Measurements from ENCODE around the gene ARHGEF16. TPM values are rescaled to one million over a fixed set of nuclear protein-coding genes. Genes with fewer than 3 reads are reported as not detected.

ARHGEF16 gene
- polyA plus RNA-seq, 1 donor from 2014 or later: not detected

DNA sequence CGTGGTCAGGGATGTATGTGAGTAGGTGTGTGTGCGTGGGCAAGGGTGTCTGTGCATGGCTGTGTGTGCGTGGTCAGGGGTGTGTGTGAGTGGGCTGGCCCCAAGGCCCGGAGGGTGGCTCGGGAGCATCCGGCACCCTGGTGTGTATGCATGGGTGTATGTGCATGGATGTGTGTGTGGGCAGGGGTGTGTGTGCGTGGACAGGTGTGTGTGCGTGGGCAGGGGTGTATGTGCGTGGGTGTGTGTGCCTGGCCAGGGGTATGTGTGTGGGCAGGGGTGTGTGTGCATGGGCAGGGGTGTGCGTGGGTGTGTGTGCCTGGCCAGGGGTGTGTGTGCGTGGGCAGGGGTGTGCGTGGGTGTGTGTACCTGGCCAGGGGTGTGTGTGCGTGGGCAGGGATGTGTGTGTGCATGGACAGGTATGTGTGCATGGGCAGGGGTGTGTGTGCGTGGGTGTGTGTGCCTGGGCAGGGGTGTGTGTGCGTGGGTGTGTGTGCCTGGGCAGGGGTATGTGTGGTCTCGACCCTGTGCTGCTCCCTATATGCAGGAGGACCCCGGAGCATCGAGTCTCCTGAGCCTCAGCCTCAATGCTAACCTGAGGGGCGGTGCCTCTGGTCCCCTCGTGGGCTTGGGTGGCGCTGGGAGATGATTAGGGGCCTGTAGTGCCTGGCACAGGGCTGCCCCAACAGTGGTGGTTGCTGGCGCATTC, 16.3 kb downstream of the ARHGEF16 start:
- Mint-ChIP-seq H3K27ac (no peak overlapping the region), H3K4me1 (peaks cover 0 to 5% (median 4%) of the 10 kb centered on the region in 3 donors), H3K9me3 (no peaks in the 10 kb centered on the region), H3K4me3 (no peak overlapping the region), H3K27me3 (peaks cover 2% of the 10 kb centered on the region), H3K36me3 (no peaks in the 10 kb centered on the region)

DNA sequence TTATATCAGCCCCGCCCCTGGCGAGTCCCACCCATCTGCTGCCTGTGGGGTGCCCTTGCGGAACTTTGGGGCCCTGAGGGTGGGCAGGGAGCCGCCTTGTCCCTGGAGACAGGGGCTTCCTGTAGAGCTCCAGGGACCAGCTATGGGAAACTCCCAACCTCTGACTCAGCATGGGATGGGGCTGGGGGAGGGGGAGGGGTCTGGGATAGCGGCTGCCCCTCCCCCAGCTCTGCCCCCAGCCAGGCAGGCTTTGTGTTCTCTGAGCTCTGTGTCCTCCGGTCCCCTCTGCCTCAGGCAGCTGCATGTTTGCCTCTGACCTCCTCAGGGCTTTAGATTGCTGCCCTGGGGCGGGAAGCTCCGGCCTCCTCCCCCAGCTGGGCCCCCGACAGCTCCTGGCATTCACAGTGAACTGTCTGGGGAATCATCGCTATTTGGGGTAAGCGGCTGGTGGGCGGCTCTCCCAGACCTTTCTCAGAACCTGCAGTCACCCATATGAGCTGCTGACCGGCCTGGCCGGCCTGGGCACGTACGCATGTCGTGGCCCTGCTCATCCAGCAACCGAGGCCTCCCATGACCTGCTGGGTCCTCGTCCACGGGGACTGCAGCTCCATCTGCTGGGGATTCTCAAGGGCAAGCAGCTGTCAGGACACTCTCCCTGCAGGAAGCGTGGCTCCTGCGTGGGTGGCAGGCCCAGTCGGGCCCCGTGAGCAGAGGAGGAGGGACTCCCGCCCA, 17.1 kb downstream of the ARHGEF16 start:
- peaks cover 2% of the 10 kb centered on the region for H3K27me3 Mint-ChIP-seq
- H3K4me3 Mint-ChIP-seq: no peak overlapping the region
- H3K27ac Mint-ChIP-seq: no peak overlapping the region
- peaks cover 0 to 4% (median 1%) of the 10 kb centered on the region in 3 donors for H3K4me1 Mint-ChIP-seq
- H3K9me3 Mint-ChIP-seq: no peaks in the 10 kb centered on the region
- H3K36me3 Mint-ChIP-seq: no peaks in the 10 kb centered on the region

DNA sequence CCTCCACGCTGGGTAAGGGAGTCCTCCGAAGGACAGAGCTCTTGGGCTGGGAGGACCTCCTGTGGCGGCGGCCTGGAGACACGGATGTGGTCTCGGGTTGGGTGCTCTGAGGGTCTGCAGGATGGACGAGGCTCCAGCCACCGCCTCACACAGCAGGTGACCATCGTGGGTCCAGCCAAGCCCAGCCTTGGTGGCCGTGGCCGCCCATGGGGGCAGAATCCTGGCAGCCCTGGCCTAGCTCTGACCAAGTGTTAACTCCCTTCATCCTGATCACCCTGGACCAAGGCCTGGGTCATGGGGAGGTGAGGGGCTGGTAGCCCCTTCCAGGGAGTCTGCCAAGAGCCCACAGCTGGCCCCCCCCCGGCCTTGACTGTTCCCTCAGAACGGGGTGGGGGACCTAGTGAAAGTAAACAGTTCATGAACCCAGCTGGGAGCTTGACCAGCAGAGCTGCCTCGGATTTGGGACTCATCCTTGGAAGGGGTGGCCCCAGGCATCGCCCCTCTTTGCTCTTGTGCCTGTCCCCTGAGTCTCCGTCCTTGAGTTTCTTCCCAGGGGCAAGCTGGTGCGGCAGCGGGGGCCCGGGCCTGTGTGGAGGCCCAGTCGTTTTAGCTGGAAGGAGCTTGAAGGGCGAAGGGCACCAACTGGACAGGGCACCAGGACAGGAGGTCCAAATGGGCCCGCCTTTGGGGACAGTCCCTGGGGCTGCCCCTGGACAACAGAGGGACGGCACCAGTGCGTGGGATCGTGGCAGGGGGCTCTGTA, 17.8 kb downstream of the ARHGEF16 start:
- Mint-ChIP-seq H3K4me1 (peaks cover 0 to 4% (median 1%) of the 10 kb centered on the region in 3 donors), H3K9me3 (no peaks in the 10 kb centered on the region), H3K27me3 (no peaks in the 10 kb centered on the region), H3K27ac (no peak overlapping the region), H3K36me3 (no peaks in the 10 kb centered on the region), H3K4me3 (no peak overlapping the region)

DNA sequence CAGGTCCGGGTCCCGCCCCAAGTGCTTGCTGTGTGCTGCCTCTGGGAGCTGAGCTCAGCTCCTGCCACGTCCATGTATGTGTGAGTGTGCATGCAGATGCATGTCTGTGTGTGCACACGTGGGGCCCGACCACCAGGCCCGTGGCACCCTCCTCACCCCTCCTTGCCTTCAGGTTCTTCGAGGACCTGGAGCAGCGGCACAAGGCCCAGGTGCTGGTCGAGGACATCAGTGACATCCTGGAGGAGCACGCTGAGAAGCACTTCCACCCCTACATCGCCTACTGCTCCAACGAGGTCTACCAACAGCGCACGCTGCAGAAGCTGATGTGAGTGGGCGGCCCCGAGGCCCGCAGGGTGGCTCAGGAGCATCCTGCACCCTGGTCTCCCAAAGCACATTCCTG, 18.4 kb downstream of the ARHGEF16 start:
- no peaks in the 10 kb centered on the region for H3K27me3 Mint-ChIP-seq

DNA sequence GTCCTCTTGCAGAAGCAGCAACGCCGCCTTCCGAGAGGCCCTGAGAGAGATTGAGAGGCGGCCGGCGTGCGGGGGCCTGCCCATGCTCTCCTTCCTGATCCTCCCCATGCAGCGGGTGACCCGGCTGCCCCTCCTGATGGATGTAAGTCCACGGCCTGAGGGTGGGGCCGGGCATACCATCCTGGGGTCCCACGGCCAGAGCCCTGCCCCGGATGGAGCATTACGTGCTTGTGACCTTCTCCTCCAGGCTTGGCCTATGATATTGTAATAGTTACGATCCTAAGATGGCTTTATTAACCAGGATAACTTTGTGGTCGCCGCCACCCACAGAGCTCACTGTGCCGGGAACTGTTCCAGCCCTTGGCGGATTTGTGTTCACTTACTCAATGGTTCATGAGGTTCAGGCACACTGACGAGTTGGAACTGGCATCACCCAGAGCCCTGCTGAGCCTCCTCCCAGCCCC, 18.9 kb downstream of the ARHGEF16 start:
- H3K4me3 Mint-ChIP-seq: no peak overlapping the region
- no peaks in the 10 kb centered on the region for H3K36me3 Mint-ChIP-seq
- H3K4me1 Mint-ChIP-seq: peaks cover 0 to 4% (median 1%) of the 10 kb centered on the region in 3 donors
- no peaks in the 10 kb centered on the region for H3K27me3 Mint-ChIP-seq
- no peaks in the 10 kb centered on the region for H3K9me3 Mint-ChIP-seq
- H3K27ac Mint-ChIP-seq: no peak overlapping the region

More for the DNA sequence above, 18.4 kb downstream of the ARHGEF16 start:
- Mint-ChIP-seq H3K4me3 (no peak overlapping the region), H3K4me1 (peaks cover 0 to 4% (median 1%) of the 10 kb centered on the region in 3 donors), H3K36me3 (no peaks in the 10 kb centered on the region), H3K27ac (no peak overlapping the region), H3K9me3 (no peaks in the 10 kb centered on the region)

DNA sequence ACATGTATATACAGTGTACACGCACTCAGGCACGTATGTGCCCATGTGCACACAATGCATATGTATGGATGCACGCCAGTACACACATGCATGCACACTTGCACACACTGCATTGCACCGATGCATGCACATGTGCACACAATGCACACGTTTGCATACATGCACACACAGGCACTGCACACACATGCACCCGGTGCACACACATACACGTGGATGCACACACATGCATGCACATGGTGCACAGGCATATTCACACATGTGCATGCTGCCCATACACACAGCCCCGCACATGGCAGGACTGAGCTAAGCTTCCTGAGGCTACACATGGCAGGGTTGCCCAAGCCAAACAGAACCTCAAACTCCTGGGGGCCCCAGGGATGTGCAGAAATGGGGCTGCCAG, 19.6 kb downstream of the ARHGEF16 start:
- Mint-ChIP-seq H3K27me3 (no peaks in the 10 kb centered on the region), H3K36me3 (no peaks in the 10 kb centered on the region), H3K9me3 (no peaks in the 10 kb centered on the region), H3K27ac (no peak overlapping the region), H3K4me3 (no peak overlapping the region), H3K4me1 (peaks cover 0 to 4% (median 1%) of the 10 kb centered on the region in 3 donors)

DNA sequence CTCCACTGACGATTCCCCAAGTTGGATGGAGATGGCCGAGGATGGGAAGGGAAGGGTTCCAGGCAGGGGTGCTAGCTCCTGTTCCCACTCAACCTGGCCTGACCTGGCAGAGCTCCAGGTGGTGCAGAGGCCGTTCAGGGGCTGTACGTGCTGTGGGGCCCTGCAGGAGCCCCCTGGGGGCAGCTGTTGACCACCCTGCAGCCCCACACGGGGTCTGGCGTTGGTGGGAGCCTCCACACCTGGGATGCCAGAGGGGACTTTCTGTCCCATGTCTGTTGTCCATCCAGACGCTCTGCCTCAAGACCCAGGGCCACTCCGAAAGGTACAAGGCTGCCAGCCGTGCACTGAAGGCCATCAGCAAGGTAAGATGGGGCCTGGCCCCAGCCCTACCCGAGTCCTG, 20.0 kb downstream of the ARHGEF16 start:
- Mint-ChIP-seq H3K27me3 (no peaks in the 10 kb centered on the region), H3K36me3 (no peaks in the 10 kb centered on the region), H3K27ac (no peak overlapping the region), H3K4me3 (no peak overlapping the region), H3K4me1 (peaks cover 0 to 4% (median 1%) of the 10 kb centered on the region in 3 donors), H3K9me3 (no peaks in the 10 kb centered on the region)

DNA sequence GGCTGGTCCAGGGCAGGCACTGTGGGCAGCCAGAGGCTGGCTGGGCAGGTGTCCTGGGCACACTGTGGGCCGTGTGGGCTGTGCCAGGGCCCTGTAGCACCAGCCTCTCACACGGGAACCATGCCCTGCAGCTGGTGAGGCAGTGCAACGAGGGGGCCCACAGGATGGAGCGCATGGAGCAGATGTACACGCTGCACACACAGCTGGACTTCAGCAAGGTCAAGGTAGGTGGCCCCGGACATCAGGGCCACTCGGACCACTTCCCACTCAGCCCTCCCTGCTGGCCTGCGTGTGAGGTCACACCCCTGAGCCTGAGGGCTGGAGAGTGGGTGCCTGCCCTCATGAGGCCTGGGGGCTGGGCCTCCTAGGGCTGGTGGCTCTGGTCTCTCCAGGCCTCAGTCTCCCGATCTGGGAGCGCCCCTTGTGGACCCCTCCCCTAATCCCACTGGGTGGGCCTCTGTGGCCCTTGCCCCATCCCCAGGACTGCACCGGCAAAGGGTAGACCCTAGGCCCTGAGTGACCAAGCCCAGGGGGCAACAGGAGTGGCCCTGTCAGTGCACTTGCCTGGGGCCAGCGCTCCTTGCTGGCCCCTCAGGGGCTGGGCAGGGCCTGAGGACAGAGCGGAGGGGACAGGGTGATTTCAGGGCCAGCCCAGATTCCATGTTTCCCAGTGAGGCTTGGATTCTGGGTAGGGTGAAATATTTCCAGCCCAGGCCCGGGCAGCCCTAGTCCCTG, 21.5 kb downstream of the ARHGEF16 start:
- no peaks in the 10 kb centered on the region for H3K36me3 Mint-ChIP-seq
- H3K4me3 Mint-ChIP-seq: no peak overlapping the region
- H3K9me3 Mint-ChIP-seq: no peaks in the 10 kb centered on the region
- H3K27me3 Mint-ChIP-seq: no peaks in the 10 kb centered on the region
- no peak overlapping the region for H3K27ac Mint-ChIP-seq
- no peaks in the 10 kb centered on the region for H3K4me1 Mint-ChIP-seq

DNA sequence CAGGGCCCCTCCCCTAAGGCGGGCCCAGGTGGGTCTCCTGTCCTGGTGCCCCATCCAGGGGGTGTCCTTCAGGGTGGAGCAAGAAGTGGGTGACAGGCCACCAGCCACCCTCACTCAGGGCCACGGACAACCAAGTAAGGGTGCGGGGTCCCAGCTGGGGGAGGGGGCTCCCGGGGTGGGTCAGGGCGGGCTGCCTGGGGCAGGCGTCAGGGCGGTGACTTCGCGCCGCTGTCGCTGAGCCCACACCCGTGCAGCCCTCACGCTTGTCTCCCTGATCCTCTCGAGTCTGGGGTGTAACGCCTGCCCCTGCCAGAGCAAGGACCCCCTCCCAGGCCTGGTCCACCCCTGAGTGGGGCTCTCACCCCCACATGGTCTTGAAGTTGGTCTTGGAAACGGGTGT, 22.2 kb downstream of the ARHGEF16 start:
- Mint-ChIP-seq H3K36me3 (no peaks in the 10 kb centered on the region), H3K4me3 (no peak overlapping the region)

DNA sequence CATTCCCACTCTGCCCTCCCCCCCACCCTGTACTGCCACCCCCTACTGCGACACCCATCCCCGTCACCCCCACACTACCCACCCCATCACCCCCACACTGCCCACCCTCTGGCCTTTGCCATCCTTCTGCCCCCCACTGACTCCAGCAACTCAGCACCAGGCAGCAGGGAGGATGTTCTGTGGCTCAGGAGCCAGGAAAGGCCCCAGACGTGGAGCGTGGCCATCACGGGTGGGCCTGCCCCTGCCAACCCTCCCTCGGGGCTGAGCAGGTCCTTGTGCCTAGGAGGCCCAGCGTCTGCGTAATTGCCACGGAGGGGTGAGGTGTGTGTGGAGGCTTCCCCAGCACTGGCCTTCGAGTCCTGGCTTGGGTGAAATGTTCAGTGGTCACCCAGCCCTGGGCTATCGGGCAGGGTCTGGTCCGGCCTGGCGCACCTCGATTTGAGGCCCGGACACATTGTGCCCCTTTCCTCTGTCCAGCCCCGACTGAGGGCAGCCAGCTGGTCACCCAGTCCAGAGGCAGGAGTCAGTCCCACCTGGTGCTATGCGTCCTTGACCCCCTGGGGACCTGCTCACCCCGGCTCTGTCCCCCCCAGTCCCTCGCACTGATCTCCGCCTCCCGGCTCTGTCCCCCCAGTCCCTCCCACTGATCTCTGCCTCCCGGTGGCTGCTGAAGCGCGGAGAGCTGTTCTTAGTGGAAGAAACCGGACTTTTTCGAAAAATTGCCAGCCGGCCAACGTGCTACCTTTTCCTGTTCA, 23.0 kb downstream of the ARHGEF16 start:
- no peaks in the 10 kb centered on the region for H3K9me3 Mint-ChIP-seq
- no peak overlapping the region for H3K27ac Mint-ChIP-seq
- H3K36me3 Mint-ChIP-seq: no peaks in the 10 kb centered on the region
- no peaks in the 10 kb centered on the region for H3K4me1 Mint-ChIP-seq
- no peaks in the 10 kb centered on the region for H3K27me3 Mint-ChIP-seq
- no peak overlapping the region for H3K4me3 Mint-ChIP-seq

More for the DNA sequence above, 22.2 kb downstream of the ARHGEF16 start:
- Mint-ChIP-seq H3K9me3 (no peaks in the 10 kb centered on the region), H3K27ac (no peak overlapping the region), H3K27me3 (no peaks in the 10 kb centered on the region), H3K4me1 (no peaks in the 10 kb centered on the region)

DNA sequence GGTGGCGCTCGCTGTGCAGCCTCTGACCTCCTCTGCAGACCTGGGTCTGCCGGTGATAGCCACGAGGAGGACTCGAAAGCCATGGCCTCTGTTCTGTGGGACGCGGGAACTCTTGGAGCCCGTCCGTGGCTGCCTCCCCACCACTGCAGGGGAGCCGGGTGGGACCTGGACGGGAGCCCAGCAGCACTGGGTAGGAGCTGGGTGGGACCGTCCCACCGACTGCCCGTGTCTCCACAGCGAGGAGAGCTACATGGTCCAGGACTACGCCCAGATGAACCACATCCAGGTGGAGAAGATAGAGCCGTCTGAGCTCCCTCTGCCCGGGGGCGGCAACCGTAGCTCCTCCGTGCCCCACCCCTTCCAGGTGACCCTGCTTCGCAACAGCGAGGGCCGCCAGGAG, 23.7 kb downstream of the ARHGEF16 start:
- no peaks in the 10 kb centered on the region for H3K27me3 Mint-ChIP-seq
- H3K4me3 Mint-ChIP-seq: no peak overlapping the region
- H3K27ac Mint-ChIP-seq: no peak overlapping the region
- H3K4me1 Mint-ChIP-seq: no peaks in the 10 kb centered on the region
- no peaks in the 10 kb centered on the region for H3K9me3 Mint-ChIP-seq
- H3K36me3 Mint-ChIP-seq: no peaks in the 10 kb centered on the region

DNA sequence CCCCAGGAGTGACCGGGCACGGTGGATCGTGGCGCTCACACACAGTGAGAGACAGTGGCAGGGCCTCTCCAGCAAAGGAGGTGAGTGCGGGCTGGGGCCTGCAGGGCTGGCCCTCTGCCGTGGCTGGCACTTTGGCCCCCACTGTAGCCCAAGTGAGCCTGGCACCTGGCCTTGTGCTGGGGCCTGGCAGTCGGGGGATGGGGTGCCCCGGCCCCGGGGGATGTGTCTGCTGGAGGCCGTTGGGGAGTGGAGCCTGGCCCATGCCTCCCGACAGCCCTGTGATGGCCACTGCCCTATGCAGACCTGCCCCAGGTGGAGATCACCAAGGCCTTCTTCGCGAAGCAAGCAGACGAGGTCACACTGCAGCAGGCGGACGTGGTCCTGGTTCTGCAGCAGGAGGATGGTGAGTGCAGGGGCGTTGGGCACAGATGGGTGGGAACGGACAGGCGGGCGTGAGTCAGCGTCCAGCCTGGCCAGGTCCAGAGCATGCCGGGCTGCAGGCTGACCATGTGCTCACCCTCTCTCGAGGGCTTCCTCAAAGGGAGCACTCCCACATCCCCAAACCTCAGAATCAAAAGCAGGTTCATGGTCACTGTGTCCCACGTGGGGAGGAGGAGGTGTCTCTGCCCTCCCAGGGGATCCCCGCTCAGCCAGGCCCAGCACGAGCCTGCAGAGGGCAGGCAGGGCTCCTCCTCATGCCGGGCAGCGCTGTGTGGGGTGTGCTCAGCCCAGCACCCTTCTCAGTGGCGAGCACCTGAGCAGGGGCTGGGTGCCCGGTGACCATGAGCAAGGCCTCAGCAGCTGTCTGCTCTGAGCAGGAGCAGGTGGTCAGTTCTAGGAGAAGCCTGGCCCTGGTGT, 25.3 kb downstream of the ARHGEF16 start:
- peaks cover 5% of the 10 kb centered on the region for H3K27me3 Mint-ChIP-seq
- H3K36me3 Mint-ChIP-seq: no peaks in the 10 kb centered on the region
- H3K4me3 Mint-ChIP-seq: no peak overlapping the region
- no peaks in the 10 kb centered on the region for H3K9me3 Mint-ChIP-seq
- H3K4me1 Mint-ChIP-seq: peaks cover 0 to 2% (median 0%) of the 10 kb centered on the region in 3 donors
- H3K27ac Mint-ChIP-seq: peak overlapping the region in 1 of 3 donors; percentile 16

DNA sequence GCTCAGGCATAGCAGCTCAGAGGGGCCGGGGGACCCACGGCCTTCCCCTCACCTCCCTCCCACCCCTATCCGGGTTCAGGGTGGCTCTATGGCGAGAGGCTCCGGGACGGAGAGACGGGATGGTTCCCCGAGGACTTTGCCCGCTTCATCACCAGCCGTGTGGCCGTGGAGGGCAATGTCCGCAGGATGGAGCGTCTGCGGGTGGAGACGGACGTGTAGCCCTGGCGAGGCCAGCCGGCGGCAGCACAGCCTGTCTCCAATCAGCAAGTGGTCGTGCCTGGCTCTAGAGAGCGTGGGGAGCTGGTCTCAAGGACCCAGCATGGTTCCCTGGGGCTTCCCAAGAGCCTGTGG, 25.9 kb downstream of the ARHGEF16 start:
- peaks cover 0 to 2% (median 0%) of the 10 kb centered on the region in 3 donors for H3K4me1 Mint-ChIP-seq
- no peak overlapping the region for H3K27ac Mint-ChIP-seq
- H3K9me3 Mint-ChIP-seq: no peaks in the 10 kb centered on the region
- H3K4me3 Mint-ChIP-seq: no peak overlapping the region
- H3K36me3 Mint-ChIP-seq: no peaks in the 10 kb centered on the region
- H3K27me3 Mint-ChIP-seq: peaks cover 7% of the 10 kb centered on the region

Measured in IgD-negative memory B cell (primary cell).